HG03521 (cell line): ENCODE data around the gene LGALS9.

ENCODE experiments used
- ATAC-seq: cut with Tn5 transposase; IDR thresholded peaks from one replicate; pipeline ENCODE4 v1.9.1; 2021; ENCODE audit warnings: mild to moderate bottlenecking, moderate library complexity; ENCODE audit not compliant: unreplicated experiment

LGALS9 gene

DNA sequence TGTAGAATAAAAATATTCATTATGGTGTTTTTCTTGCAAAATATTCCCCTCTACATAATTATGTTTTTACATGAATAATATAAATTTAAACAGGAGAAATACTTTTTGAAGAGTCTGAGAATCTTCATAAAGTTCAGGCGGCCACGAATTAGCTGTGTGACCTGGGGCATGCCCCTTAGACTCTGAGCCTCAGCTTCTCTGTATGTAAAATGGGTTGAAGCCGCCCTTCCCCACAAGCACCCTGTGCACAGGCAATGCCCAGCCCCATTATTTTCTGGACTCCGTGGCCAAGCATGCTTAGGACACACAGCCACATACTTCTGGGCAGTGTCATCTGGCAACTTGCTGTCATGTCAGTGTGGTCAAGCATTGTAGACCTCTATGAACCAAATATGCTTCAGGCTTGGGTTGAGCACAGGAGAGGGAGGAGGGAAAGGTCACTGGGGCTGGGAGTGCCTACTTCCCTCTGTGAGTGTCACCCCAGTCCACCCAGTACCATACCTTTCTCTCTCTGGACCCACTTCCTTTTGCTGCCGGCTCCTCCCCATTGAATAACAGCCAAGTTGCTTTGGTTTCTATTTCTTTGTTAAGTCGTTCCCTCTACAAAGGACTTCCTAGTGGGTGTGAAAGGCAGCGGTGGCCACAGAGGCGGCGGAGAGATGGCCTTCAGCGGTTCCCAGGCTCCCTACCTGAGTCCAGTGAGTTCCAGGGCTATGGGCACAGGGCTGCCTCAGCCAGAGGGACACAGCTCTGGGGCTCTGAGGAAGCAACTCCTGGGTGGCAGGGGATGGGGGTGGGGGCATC, at the start of gene LGALS9:
Gene LGALS9, plus strand, starts transcription at position 582 of the 804 bp plus-strand sequence. Its CDS starts 78 bp downstream, at position 660.
- peak; percentile 49 for ATAC-seq

DNA sequence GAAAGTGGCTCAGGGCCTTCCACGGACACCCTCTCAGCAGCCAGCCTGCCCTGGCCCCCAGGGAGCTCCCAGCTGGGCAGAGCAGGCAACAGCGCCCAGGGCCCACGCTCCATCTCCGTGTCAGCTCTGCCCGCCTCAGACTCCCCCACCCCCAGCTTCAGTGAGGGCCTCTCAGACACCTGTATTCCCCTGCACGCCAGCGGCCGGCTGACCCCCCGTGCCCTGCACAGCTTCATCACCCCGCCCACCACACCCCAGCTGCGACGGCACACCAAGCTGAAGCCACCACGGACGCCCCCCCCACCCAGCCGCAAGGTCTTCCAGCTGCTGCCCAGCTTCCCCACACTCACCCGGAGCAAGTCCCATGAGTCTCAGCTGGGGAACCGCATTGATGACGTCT, 48.3 kb upstream of the LGALS9 start:
- no peak for ATAC-seq

DNA sequence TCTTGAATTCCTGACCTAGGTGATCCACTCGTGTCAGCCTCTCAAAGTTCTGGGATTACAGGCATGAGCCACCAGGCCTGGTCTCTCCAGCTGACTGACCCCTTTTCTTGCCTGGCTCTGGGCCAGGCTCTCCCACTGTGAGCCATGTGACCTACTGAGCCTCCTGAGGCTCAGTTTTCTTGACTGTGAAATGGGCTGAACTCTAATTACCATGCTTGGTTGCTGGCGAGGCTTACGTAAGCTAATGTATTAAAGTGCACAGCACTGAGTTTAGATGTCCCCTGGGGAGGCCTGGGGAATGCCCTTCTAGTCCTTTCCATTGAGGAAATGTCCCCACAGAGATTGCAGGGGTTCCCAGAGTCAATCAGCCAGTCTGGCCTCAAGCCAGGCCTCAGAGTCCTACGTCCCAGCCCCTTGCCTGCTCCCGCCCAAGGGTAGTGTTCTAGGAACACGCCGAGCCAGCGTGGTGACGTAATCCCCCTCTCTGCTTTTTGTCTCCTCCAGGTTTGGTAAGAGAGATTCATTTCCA, 45.8 kb upstream of the LGALS9 start:
- ATAC-seq = no peak

DNA sequence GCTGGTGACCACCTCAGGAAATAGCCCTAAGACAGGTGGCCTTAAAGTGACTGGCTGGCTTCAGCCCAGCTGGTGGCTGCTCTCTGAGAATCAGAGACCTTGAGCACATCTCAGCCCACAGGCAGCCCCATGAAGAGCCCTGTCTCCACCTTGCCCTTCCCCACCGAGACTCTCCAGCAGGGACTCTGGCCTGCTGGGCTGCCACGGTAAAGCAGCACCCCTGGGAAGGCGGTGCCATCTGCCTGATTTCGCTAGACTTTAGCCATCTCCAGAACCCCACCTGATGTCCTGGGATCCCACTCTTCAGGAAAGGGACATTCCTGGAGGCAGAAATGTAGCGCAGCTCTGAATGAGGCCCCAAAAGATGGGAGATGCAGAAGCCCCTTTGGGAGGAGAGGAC, 45.2 kb upstream of the LGALS9 start:
- no peak for ATAC-seq

DNA sequence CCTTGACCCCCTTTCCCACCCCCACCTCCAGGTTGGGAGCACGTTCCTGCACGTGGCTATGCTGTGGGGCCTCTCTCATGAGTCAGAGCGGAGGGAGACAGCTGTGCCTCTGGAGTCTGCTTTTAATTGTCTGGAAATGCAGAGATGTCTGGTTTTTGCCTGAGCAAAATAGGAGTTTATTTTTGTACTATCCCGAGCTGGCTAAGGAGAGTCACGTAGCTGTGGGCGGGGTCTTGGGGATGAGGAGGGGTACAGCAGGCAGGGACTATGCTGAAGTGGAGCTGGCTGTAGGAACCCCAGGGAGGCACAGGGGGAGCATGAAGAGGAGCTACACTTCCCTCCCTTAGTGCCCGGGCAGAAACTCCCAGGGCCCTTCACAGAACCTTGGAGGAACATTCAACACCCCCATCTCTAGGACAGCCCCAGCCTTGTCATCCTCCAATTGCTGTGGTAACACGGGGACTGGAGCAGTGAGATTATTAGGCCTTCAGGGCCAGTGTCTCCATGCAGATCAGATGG, 44.7 kb upstream of the LGALS9 start:
- ATAC-seq = no peak

DNA sequence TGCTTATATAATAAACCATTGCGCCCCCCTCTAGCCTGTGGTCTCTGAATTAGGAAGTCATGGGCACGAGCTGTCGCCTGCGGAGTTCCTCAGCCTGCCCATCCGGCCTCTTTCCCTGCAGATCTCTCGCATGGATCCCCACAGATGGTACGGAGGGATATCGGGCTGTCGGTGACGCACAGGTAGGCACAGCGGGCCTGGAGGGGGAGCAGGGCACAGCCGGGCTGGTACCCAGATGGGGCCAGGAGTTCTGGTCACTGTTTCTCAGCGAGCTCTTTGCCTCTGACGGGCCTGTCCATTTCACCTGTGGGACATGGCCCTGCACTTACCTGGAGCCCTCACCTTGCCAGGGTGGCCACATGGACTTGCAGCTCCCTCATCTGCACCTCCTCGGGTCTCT, 42.6 kb upstream of the LGALS9 start:
- no peak for ATAC-seq

DNA sequence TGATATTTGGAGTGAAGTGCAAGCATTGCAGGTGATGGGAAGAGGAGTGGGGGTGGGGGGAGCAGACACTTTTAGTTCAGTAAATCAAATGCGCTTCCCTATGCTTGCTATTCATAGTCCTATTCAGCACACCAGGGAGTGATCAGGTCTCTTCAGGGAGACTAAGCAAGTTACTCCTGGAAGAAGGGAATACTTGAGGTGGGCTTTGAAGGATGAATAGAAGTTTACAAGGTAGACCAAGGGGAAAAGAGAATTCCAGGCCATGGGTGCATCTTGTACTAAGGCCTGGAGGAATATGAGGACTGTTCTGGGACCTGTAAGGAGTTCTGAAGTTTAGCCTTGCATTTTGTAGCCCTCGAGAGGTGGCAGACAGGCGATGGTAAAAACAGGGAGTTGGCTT, 40.1 kb upstream of the LGALS9 start:
- ATAC-seq = no peak

DNA sequence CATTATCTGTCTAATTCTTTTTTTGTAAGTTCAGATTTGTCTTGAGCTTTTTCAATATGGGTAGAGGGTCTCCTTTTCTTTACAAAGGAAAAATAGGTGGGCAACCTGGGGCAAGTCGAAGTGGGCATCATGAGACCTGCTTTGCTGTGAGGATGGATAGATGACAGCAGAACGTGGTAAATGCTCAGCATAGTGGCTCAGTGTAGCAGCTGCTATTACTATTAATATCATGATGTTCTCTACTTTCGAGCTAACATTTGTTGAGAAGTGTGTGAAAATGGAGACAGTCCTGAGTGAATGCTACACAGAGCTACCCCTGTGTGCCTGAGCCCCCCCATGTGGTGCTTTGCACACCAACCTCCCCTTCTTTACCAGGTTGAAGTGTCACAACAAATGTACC, 39.0 kb upstream of the LGALS9 start:
- no peak for ATAC-seq

DNA sequence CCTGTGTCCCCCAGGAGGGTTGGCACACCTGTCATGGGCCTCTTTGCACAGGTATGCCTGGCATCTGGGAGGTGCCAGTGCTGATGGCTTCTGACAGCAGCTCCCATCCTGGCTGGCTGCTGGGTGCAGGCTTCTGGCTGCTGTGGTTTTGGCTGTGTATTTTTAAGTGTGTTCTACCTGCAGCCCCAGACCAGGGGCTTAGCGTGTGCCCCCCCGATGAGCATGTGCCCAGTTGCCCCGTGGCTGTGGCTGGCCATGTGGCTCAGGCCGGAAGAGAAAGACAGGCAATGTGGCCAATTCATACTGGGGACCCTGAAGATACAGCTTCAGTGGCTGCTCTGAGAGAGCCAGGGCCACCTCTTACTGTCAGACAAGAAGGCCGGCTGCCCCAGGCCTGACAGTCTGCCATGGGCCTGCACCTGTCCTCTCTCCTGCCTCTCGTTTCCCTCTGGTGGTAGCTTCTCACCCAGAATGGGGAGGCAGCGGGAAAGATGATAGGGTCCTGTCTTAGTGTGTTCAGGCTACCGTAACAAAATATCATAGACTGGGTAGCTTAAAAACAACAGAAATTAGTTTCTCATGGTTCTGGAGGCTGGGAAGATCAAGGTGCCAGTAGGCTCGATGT, 37.6 kb upstream of the LGALS9 start:
- no peak for ATAC-seq

DNA sequence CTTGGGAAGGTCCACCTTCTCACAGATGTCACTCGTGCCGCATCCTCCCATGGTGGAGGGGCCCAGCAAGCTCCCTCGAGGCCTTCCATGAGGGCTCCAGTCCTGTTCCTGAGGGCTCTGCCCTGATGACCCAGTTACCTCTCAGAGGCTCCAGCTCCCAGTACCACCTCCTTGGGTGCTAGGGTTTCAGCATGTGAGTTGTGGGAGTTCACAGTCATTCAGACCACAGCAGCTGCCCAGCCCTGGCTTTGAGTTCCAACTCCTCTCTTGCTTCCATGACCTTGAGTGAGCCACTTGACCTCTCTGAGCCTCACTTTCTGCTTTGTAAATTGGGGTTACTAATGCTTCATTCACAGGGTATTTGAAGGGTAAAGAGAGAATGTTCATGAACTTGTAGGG, 37.1 kb upstream of the LGALS9 start:
- ATAC-seq = no peak

DNA sequence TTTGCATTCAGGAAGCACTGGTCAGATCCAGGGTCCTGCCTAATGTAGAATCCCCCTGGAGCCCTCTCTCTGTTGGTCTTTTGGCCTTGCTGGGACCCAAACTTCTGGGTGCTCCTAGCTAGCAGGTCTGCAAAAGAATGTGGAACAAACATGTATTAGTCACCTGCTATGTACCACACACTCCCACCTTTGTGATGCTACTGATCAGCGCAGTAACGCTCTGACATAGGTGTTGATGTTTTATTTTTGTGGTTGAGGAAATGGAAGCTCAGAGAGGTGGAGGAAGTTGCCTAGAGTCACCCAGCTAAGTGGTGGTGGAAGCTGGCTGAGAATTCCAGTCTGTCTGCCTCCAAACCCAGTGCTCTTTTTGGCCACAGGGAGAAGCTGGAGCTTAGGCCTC, 35.8 kb upstream of the LGALS9 start:
- ATAC-seq = no peak

DNA sequence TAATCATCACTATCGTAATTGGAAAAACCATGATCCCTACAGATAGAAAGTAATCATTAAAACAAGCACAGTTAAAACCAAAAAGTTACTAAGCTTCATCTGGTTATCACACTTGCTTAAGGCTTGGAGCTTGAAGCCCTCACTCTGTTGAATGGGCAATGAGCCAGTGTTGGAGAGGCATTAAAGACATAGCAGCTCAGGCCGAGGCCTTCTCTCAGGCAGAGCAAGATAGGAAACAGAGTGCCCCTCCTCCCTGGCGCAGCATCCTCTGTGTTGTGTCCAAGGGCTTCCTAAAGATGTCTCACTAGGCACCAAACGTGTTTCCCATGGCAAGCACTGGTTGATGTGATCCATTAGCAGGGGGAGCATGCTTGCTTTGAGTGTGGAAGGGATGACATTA, 34.9 kb upstream of the LGALS9 start:
- no peak for ATAC-seq

DNA sequence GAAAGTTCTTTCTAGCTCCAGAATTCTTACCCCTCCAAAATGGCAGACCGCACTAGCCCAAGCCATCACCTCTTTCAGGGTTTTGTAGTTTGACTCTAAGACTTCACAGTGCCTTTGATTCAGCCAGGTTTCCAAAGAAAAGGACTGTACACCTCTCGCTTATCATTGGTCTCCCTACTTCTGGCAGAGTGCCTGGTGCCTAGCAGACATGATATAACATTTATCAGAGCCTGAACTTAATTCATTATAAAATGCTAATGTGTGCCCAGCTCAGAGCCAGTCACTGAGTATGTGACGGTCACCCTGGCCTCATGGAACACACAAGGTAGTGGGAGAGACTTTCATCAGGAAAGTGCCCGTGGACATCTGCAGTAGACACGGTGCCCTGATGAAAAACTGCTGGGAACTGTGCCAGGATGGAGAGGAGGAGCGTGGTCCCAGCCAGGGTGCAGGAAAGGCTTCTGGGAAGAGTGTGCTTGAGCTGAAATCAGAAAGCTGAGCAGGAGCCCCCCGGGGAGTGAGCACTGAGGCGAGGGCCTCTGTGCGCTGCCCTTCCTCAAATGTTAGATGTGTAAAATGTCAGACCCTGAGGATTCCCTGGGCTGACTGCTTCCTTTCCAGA, 34.3 kb upstream of the LGALS9 start:
- no peak for ATAC-seq

DNA sequence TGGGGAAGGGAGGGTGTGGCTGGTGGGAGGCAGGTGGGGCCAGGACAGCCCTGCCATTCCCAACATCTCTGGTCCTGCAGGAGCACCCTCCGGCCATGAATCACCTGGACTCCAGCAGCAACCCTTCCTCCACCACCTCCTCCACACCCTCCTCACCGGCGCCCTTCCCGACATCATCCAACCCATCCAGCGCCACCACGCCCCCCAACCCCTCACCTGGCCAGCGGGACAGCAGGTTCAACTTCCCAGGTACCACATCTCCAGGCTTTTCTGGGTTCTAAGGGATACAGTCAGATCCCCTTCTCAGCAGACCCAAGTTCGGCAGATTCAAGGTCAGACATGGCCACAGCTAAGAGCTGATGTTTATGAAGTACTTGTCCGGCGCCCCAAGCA, 33.8 kb upstream of the LGALS9 start:
- ATAC-seq = no peak

DNA sequence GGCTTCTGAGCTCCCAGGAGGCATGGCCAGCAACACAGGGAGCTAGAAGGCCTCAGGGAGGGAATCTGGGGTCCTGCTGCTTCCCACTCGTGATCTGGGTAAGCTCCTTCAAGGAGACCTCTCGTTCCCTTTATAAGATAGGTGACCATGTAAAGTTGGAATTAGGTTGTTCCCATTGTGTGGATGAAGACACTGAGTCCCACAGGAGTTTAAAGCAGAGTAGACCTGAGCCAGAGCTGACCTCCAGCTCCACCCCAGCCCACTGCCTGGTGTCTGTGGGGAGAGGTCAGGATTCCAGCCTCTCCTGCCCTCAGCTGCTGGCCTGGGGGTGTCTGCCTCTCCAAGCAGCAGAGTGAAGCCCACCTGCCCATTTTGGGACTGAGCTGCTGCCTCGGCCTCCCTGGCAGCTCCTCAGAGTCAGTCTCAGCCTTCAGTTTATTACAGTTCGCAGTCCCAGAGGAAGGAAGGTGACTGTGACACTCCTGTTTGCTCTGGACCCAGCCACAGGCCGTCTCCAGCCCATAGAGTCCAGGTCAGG, 33.1 kb upstream of the LGALS9 start:
- ATAC-seq = no peak

DNA sequence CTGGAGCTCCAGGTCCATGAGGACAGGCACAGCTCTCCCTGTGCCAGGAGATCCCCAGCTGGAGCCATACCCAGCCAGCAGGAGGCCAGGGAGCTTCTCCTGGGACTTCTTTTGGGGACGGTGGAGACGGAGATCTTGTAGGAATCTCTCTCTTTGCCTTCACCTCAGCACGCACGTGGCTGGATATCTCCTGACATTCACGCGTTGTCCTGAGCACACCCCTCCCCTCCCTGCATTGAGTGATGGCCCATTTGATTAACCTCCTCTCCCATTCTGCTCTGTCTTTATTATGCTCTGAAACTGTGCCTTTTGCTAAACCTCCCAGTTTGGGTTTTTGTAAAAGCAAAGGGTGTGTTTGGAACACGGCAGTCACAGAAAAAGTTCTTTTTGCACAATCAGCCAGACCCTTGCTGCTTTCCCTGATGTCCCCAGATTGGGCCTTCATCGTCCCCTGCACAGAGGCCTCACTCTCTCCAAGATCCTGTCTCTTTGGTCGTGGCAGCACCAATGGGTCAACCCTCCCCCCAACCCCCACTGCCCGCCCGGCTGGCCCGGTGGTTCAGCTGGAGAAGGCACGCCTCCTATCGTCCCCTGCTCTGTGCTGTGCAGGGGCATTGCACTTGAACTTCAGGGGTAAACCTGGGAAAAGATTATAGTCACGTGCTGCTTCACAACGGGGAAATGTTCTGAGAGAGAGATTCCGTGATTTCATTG, 32.5 kb upstream of the LGALS9 start:
- no peak for ATAC-seq

DNA sequence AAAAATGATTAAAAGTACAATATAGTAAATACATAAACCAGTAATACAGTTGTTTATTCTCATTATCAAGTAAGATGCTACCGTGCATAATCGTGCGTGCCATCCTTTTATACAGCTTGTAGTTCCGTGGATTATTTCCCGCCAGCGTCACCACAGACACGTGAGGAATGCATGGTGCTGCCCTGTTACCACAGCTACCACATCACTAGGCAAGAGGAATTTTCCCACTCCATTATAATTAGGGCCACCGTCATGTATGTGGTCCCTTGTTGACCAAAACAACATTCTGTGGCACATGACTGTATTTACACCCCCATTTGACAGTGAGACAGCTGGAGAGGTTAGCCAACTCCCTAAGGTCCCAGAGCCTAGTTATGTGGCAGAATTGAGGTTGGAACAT, 30.5 kb upstream of the LGALS9 start:
- ATAC-seq = no peak

DNA sequence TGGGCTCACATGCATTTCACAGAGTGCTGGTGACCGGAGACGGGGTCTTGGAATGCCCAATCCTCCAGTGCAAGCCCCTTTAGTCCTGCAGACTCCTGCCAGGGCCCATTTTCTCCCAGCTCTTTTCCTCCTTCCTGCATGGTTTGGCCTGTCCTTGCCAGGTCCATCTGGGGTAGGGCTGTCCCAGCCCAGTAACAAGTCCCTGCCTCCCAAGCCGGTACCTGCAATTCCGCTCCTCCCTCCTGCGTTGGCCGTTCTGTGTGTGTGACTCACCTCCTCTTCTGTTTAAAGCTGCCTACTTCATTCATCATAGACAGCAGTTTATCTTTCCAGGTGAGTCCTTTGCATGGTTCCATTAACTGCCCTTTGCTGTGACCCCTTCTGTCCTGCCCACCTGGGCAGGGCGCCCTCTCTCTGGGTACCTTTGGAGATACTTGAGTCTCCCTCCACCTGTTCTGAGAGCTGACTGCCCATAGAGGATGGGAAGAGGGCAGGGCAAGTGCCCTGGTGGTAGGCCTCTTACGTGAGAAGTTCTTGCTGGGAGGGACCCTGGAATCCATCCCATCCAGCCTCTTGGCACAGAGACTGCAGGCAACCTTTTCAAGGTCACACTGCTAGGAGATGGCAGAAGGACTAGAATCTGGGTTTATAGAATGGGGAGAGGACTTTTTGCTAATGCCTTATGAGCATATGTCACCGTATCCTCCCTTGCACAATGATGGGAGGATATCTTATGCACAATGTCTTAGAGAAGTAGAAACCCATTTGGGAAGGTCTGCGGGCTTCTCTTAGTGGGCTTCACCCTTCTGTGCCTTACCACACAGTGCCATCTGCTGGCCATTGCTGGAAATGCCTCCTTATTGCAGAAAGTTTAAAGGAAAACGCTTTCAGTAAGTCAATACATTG, 29.7 kb upstream of the LGALS9 start:
- ATAC-seq = no peak

DNA sequence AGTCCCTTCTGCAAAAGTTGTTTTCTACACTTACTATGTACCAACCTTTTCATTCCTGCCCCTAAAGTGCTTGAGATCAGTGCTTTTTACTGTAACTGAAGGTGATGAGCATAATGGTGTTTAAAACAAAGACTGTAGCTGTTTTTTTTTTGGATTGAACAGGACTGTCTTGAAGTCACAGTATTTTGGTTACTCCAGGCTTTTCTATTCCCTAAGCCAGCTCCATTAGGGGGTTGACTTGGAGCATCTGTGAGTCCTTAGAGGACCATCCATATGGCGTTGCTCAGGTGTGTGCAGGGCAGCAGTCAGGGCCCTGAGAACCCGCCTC, 29.0 kb upstream of the LGALS9 start:
- ATAC-seq = no peak
